T1000 (cell line): Measurements from ENCODE around the gene TENT4B.

Source experiments
- DNase-seq: peaks from one replicate; lab custom pipeline; 2025; ENCODE audit warnings: mixed read lengths; lab: John Stamatoyannopoulos, UW

The TENT4B gene

DNA sequence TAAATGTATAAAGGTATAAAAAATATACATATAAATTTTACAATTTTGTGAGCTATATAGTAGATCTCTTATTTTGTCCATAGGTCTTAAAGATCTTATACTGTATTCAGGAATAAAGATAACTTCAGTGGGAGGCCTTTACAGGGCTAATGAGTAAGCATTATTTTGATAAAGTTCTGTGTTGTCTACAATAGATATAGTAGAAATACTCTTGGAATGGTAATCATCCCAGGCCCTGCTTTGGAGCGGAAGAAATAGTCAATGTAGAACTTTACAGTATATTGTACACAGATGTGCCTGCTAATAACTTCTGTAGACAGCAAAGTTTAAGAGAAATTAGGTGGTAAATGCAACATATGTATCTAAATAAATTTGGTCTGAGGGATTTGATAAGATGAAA lies 42.6 kb downstream of the TENT4B start:
- DNase-seq = no peak

DNA sequence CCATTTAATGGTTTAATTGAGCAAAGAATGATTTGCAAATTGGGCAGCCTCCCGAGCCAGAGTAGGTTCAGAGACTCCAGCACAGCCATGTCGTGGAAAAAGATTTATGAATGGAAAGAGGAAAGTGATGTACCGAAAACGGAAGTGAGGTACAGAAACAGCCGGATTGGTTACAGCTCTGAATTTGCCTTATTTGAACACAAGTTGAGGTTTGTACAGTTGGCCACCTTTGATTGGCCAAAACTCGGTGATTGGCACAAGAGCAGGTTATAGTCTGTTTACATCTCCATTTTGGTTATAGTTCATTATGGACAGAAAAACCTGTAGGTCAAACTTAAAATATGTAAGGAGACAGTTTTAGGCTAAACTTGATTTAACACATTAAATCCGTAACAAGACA lies 44.5 kb downstream of the TENT4B start:
- DNase-seq = no peak

DNA sequence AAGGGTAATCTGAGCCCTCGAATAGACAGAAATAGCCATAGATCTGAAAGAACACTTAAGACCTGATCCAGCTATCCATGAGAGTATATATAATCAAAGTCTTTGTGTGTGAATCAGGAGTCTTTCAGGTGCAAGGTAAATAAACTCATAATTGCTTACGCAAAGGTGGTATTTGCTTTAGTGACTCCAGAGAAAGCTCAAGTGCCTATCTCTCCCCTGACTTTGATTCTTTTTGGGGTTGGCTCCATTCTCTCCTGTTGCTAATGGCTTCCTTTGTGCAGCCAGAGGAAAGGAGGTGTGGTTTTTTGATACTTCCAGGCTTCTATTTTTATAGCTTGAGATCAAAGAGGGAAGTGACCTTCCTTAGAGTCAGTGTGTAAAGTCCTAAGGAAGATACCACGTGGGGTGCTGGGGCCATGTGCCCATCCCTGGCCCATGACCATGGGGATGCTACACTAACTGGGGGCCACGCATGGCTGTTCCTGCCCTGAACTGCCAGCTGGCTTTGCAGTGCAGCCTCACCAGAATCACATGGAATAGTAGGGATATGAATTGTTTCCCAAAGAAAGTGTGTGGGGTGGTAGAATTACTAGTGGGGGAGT lies 45.8 kb downstream of the TENT4B start:
- no peak for DNase-seq

DNA sequence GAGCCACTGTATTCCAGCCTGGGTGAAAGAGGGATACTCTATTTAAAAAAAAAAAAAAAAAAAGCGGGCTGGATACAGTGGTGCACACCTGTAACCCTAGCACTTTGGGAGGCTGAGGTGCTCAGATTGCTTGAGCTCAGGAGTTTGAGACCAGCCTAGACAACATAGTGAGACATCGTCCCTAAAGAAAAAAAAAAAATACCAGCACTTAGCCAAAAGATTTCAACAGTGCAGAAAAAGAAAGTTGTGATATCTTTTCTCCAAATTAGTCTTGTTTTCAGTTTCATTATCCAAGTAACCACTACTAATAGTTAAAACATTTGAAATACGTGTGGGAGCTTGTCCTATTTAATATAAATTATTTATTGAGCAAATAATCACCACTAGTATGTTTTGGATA lies 48.7 kb downstream of the TENT4B start:
- DNase-seq = no peak

DNA sequence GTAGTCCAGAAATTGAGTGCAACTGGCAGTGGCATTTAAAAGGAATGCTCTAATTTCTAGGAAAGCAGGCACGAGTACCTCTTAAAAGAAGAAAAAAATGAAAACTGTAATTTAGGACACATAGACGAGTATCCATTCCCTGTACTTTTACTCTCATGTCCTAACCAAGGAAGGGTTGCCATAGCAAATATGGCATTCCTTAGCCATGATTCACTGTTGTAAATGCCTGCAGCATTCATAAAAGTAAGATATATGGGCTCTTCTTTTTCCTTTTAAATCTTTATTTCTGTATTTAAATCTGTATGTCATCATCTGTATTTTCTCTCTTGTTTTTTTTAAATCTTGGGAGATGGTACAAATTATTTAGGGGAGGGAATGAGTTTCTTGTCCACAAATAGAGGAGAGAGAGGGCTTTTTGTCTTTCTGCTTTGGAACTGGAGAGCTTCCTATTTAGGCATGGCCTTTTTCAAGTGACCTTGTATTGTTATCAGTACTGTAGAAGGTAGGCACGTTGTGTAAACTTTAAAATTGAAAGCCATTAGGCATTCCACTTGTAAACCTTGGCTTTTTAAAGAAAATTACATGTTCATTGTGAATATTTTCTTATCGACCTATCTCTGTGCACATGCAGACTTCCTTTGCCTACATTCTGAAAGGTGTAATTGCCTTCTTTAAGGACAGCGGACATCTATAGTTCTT lies 50.0 kb downstream of the TENT4B start:
- DNase-seq = peak; percentile 34

DNA sequence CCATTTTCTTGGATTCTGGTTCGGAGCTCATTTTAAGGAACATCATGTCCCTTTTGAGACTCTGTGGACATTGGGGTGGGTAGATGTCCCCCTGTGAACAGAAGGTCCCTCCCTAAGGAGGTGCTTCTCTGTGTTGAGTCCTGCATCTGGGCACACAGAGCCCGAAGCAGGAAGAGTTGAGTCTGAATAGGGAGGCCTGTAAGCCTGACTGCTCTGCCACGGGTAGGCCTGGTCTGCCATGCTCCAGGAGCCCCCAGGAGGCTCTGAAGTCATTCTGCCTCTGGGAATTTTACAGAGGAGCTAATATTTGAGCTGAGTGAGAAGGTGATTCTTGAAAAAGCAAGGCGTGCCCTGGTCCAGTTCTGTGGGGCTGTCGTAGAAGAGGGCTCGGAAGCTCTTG lies 50.6 kb downstream of the TENT4B start:
- no peak for DNase-seq

DNA sequence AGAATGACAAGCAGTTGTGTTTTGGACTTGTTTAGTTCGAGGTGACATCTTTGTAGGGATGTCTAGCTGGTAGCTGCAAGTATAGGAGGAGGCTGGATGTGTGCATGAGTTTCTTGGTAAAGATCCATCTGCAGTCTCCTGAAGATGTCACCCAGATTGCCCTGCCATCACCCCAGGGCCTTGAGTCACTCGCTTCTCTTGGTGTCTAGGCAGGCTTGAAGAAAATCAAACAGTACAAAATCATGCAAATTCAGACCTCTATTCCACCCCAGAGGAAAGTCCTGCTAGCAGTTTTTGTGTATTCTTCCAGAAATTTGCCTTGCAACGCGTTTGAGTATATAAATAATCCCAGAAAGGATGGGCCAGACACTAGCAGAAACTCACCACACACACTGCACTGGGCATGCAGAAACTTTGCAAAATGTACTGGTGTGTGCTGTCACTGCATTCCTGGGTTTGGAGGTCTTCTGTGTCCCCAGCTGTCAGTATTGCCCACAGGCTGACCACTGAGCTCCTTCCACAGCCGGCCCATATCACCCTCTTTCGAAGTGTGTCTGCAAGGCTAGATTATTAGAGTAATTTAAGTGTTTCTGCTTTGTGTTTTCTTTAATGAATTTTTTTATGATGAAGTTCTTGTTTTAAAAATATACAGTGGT lies 51.5 kb downstream of the TENT4B start:
- DNase-seq = no peak

DNA sequence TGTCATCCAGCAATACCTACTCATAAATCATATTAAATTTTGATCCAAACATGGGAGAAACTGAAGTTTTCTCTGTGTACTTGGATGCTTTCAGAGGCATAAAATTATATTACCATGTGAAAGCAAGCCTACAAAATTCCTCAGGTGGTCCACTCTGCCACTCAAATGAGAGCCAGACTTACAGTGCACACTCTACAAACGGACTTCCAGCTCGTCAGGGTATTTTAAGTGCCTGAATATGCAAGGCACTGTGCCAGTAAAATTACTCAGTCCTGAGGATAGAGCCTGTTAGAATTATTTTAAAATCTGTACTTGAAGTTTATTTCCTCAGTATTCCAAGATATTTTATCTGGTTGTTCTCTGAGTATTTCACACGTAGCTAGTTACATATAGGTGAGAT lies 54.5 kb downstream of the TENT4B start:
- DNase-seq = no peak

DNA sequence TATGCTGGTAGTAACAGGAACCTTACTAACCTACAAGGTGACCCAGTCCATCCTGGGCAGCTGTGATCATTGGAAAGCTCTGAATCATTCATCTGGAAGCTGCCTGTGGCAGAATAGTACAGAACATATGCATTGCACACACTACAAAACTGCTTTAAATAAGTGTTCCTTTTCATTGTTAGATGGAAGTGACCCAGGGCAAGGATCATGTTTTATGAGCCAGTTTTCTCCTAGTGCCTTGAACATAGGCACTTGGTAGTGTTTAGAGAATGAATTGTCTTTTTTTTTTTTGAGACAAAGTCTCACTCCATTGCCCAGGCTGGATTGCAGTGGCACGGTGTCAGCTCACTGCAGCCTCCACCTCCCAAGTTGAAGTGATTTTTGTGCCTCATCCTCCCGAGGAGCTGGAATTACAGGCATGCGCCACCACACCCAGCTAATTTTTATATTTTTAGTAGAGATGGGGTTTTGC lies 55.4 kb downstream of the TENT4B start:
- no peak for DNase-seq

DNA sequence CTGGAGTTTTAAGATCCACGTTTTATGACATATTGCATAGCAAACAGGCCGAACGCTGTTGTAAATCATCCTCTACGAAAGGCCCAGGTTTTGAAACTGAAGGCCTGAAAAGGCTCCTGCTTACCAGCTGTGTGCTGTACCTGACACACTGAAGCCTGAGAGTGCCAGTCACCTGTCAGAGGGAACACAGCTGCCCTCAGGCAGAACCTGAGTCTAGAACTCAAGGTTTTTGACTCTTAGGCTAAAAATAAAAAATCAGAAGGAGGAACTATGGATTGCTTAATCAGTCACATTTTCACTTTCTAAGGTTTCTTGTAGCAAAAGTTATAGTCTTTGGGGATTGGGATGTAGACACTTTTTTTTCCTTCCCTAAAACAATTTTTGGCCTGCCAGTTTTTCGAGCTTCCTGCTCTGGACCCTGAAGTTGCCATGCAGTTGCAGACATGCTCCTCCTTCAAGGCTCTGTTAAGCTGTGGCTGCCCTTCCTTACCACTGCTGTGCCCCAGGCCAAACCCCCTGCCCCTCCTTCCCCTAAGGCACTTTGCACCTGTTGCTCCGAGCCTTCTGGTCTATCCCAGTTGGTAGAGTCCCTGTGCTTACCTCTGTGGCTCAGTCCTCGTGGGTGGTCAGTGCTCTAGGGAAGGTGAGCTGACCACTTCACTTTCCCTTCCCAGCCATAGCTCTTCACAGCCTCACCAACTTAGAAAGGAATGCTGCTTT lies 56.6 kb downstream of the TENT4B start:
- DNase-seq = no peak

DNA sequence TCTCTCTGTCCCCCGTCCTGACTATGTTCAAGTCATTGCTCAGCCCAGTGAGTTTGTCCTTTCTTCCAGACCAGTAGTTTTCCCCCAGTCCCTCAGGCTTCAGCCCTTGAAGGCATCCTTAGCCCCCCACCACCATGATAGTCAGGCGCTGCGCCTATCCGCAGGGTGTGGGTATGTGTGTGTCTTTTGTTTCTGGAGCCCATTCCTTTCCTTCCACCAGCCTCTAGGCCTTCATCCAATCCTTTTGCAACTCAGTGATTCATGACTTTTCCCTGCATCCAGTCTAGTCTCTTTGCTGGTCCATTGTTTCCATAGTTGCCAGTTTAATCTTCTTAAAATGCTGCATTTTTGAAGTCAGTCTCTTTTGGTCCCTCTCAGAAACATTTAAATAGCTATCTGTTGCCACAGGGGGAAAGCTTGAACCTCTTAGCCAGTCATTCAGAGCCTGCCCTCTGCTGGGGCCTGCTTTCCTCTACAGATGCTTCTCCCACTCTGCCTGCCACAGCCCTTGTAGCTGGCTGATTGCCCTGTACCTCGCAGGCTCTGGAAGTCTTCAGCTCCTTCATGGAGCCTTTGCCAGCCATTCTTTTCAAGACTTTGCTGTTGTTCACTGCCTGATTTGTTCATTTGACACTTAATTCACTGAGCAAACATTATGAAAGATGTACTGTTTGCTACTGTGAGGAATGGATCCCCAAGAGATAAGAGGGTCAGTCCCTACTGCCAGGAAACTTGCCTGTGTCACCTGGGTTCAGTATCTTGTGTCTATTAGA lies 57.3 kb downstream of the TENT4B start:
- no peak for DNase-seq

DNA sequence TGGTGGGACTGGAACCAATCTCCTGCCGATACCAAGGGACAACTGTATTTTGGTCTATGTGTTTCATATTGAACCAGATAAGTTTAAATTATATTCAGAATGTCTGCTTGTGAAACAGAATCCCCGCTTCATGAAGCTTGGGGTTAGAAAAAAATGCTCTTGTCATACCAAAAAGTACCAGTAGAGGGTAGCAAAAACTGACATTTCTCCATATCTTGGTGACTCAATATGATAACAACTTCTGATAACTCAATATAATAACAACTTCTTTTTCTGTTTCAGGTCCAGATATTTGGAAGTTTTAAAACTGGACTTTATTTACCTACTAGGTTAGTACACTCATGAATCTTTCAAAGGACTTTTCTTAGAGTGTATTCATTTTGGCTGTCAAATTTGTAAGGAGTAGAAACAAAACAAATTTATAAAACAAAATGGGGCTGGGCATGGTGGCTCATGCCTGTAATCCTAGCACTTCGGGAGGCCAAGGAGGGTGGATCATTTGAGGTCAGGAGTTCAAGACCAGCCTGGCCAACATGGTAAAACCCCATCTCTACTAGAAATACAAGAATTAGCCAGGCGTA lies 60.9 kb downstream of the TENT4B start:
- no peak for DNase-seq

DNA sequence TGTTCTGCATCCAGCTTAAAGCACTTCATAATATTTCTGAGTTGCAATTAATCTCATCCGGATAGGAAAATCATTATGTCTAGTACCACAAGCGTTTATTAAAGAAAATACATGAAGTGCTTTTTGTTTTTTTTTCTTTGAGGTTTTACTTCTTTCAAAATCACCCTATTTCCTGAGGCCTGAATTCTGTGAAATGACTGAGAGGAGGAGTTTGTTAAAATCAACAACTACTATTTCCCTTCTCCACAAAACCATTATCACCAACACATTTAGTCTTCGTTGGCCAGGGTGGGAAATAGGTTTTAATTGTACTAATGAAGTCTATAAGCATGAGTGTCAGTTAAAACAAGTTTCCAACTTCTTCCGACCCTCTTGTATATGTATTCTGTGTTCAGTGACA lies 62.6 kb downstream of the TENT4B start:
- no peak for DNase-seq

DNA sequence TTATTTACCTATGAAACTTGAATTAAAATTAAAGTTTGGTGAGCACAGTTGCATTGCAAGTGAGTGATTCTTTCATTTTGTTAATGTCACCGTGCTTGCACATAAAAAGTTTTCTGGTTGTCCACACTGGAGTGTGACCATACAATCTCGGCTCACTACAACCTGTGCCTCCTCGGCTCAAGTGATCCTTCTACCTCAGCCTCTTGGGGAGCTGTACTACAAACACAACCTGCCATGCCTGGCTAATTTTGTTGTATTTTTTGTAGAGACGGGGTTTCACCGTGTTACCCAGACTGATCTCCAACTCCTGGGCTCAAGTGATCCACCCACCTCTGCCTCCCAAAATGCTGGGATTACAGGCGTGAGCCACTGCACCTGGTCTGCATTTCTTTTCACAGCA lies 63.1 kb downstream of the TENT4B start:
- no peak for DNase-seq

DNA sequence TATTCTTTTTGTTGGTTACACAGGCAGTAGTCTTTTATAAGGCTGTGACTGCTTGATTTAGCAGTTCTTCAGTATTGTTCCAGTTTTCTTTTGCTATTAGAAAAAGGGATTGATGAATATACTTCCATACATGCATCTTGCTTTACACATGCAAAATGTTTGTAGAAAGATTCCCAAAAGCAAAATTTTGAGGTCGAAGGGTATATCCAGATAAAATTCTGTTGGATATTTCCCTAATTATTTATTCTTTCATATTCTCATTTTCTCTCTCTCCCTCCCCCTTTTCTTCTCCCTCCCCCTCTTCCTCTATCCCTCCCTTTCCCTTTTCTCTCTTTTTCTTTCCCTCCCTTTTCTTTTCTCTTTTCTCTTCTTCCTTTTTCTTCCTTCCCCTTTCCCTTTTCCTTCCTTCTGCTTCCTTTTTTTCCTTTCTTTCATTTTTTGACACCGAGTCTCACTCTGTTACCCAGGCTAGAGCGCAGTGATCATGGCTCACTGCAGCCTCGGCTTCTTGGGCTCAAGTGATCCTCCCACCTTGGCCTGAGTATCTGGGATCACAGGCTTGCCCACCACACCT lies 66.4 kb downstream of the TENT4B start:
- DNase-seq = no peak

DNA sequence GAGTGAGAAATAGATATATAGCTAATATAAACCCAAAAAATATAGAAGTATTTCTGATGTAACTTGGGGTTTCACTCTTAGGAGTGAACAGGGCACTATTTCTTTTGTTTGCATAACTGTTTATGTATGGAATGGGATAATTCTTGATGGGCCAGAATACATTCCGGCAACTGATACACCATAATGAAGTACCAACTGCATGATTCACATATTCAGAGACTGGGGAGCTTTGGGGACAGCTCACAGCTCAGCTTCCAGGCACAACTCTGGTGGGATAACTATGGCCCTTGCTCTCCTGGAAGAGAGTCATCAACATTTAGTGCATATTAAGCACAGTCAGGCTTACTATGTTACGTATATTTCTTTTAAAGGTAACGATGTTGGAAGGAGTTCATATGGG lies 71.2 kb downstream of the TENT4B start:
- no peak for DNase-seq

DNA sequence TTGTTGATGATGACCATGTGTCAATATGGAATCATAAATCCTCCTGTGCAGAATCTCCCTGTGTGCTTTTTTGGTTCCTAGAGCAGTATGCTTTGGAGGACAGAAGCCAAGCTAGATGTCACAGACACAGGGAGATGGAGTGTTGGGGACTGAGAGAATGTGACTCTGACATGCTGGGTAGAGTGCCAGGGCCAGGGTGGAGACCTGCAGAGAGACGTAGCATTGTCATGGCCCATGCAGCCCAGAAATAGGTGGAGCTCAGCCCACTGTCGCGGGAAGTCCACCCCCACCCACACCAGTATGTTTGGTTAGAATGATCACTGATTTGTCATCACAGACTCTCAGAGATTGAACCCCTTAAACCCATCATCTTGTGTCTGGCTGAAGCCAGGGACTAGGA lies 74.0 kb downstream of the TENT4B start:
- DNase-seq = no peak

DNA sequence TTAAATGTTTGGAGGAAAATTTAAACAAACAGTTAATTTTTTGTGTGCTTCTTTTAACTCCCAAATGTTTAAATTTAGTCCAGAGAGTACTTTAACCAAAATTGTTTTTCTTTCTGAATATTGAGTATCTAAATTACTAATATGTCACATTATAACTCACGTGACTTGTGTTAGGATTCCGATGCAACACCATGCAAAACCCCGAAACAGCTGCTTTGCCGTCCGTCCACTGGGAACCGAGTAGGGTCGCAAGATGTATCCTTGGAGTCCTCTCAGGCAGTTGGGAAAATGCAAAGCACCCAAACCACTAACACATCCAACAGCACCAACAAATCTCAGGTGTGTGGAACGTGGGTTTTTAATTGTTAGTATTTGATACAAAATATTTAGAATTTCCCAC lies 74.6 kb downstream of the TENT4B start:
- no peak for DNase-seq

DNA sequence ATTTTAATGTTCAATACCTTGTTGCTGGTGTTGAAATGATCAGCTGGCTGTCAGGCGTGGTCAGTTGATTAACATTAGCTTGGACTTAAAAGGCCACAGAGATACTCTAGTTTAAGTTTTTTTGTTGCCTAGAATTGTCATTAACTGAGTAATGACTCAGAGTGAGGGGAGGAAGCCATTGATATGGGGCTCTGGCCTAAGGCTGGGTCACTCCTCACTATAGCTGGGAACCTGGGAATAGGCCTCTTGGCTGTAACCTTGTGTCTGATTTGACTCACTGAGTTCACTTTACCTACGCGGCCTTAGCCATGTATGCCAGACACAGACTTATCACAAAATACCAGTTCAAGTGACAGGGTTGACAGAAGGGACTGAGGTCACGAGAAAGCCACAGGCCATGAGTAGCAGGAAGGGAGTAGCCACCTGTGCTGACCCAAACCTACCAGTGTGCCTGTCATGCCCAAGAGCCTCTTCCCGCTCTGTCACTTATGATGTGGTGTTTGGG lies 75.3 kb downstream of the TENT4B start:
- DNase-seq = no peak

DNA sequence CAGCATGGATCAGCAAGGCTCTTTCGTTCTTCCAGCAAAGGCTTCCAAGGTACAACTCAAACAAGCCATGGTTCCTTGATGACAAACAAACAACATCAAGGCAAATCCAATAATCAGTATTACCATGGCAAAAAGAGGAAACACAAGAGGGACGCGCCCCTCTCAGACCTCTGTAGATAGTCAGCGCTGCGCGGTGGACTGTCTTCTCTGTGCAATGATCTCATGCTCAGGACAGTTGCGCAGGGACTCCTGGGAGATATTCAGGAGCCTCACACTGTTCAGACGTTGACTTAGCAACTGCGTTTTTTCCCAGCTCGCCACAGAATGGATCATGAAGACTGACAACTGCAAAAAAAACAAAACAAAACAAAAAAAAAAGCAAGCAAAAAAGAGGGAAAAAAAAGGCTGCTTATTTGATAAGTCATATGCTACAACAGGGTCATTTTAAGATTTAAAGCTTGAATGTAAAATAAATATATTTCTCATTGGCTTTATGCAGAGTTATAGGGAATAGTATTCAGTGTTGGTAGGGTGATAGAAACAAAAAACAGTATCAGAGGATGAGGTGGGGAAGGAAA lies 76.1 kb downstream of the TENT4B start:
- no peak for DNase-seq
